GM18951 (cell line): ENCODE results near the gene DOCK7.

ENCODE experiments used
- POLR2A ChIP-seq: IDR thresholded peaks from 4 replicates; pipeline ENCODE4 v1.6.1; 2011; ENCODE audit warnings: mild to moderate bottlenecking; ENCODE audit not compliant: insufficient read length, insufficient read depth; ENCODE audit errors: extremely low read depth
- in situ Hi-C: fragments of 300-500 bp; cut with MboI; formaldehyde crosslinking; loops from one replicate; pipeline ENCODE4 v1.12.0; 2022; ENCODE audit warnings: low sequenced_read_pairs, mixed read lengths, inconsistent platforms; ENCODE audit not compliant: unreplicated experiment

The DOCK7 gene

GRCh38 chr1:62435231-62436038 is 252.8 kb downstream of the DOCK7 start:
- in situ Hi-C loops, result no loop called here

GRCh38 chr1:62434618-62435001 is 253.6 kb downstream of the DOCK7 start:
- in situ Hi-C loops, result no loop called here
- no peak for TF ChIP-seq POLR2A

More at GRCh38 chr1:62435231-62436038, 252.8 kb downstream of the DOCK7 start:
- TF ChIP-seq POLR2A, result no peak

GRCh38 chr1:62433861-62434617 is 254.1 kb downstream of the DOCK7 start:
- in situ Hi-C loops, result no loop called here
- no peak for TF ChIP-seq POLR2A

- in situ Hi-C loops, result no loop called here
- no peak for TF ChIP-seq POLR2A
Measured at GRCh38 chr1:62429581-62429980, 258.6 kb downstream of the DOCK7 start.

DNA sequence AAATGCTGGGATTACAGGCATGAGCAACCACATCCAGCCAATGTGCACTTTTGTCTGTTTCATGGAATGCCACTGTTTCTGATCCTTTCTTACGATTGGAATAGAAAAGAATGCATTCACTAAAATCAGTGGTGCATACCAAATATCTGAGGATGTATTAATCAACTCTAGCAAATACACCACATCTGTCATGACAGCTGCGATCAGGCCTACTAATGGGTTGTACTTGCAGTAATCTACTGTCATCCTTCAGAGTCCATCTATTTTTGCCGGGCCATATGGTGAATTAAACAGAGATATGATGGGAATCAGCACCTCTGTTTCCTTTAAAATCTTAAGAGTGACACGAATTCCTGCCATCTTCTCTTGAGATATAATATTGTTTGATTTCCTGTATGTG is 259.8 kb downstream of the DOCK7 start:
- no peak for TF ChIP-seq POLR2A
- in situ Hi-C loops, result no loop called here

DNA sequence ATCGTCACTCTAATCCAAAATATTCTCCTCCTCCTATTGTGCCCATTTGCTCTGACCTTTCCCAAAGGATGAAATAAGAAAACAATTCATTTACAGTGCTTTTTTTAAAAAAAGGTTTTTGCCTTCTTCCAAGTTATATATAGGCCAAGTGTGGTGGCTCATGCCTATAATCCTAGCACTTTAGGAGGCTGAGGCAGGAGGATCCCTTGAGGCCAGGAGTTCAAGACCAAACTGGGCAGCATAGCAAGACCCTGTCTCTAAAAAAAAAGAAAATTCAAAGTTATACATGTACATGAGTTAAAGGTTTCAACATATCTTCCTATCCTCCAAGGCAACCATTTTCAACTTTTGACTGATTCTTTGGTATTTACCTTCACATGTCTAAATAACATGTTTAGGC is 261.4 kb downstream of the DOCK7 start:
- TF ChIP-seq POLR2A, result no peak
- in situ Hi-C loops, result no loop called here

GRCh38 chr1:62426237-62426636 is 261.9 kb downstream of the DOCK7 start:
- in situ Hi-C loops, result no loop called here
- TF ChIP-seq POLR2A, result no peak

GRCh38 chr1:62425041-62425440 is 263.1 kb downstream of the DOCK7 start:
- no peak for TF ChIP-seq POLR2A
- in situ Hi-C loops, result no loop called here

GRCh38 chr1:62424411-62424810 is 263.8 kb downstream of the DOCK7 start:
- no peak for TF ChIP-seq POLR2A

GRCh38 chr1:62423580-62424242 is 264.5 kb downstream of the DOCK7 start:
- in situ Hi-C loops, result no loop called here
- no peak for TF ChIP-seq POLR2A

More at GRCh38 chr1:62424411-62424810, 263.8 kb downstream of the DOCK7 start:
- in situ Hi-C loops, result no loop called here

GRCh38 chr1:62420214-62420613 is 268.0 kb downstream of the DOCK7 start:
- TF ChIP-seq POLR2A, result no peak
- in situ Hi-C loops, result no loop called here

GRCh38 chr1:62417351-62417999 is 270.7 kb downstream of the DOCK7 start:
- no peak for TF ChIP-seq POLR2A
- in situ Hi-C loops, result no loop called here

DNA sequence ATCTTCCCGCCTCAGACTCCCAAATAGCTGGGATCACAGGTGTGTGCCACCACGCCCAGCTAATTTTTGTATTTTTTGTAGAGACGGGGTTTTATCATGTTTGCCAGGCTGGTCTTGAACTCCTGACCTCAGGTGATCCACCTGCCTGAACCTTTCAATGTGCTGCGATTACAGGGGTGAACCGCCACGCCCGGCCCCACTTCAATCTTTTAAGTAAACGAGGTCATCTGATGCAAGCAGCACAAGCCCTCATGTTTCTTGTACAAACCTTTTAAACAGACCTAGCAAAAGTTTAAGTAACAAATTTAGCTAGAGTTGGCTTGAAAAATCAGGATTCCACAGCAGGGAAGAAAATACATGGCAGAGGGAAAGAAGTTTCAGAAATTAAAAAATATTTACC is 272.5 kb downstream of the DOCK7 start:
- in situ Hi-C loops, result no loop called here

More for the DNA sequence above, 272.5 kb downstream of the DOCK7 start:
- TF ChIP-seq POLR2A, result no peak
